Testis (tissue), 3 donors: ENCODE measurements around the gene TRMT11. TPM values are rescaled to one million over a fixed set of nuclear protein-coding genes. Genes with fewer than 3 reads are reported as not detected.

Source experiments
- DNase-seq: peaks from one replicate; pipeline ENCODE4 v3.0.0-alpha.2; 2019
- H3K27ac ChIP-seq, 2 donors: fragments of 200-600 bp; sonication (generic); one replicate each; pipeline ENCODE4 v1.5.1; 2019
- H3K27me3 ChIP-seq: fragments of 200-600 bp; sonication (generic); one replicate; pipeline ENCODE4 v1.5.1; 2019
- H3K36me3 ChIP-seq: fragments of 200-600 bp; sonication (generic); one replicate; pipeline ENCODE4 v1.5.1; 2017; ENCODE audit warnings: low read depth; ENCODE audit errors: missing control alignments
- H3K4me1 ChIP-seq: fragments of 200-600 bp; sonication (generic); one replicate; pipeline ENCODE4 v1.5.1; 2019
- H3K4me3 ChIP-seq, 2 donors: fragments of 200-600 bp; sonication (generic); one replicate each; pipeline ENCODE4 v1.5.1; 2017 to 2019
- H3K9me3 ChIP-seq: fragments of 200-600 bp; sonication (generic); one replicate; pipeline ENCODE4 v1.5.1; 2017
- POLR2A ChIP-seq: fragments of 450-650 bp; IDR thresholded peaks from one replicate; pipeline ENCODE4 v1.6.1; 2017; ENCODE audit warnings: antibody characterized with exemption, mild to moderate bottlenecking, moderate library complexity
- WGBS, 2 donors: methylation state at CpG; one replicate each; pipeline ENCODE4 v1.1.5; 2018; 5-methylcytosine and 5-hydroxymethylcytosine counted together
- intact Hi-C: fragments of 100-400 bp; cut with DNase I; formaldehyde crosslinking; loops from one replicate; pipeline ENCODE4 v1.15.1; 2023; ENCODE audit warnings: low total_unique reads
- polyA plus RNA-seq: library from polyadenylated mRNA; stranded (reverse); fragments of 350-450 nt; fragmentation: Illumina TruSeq; extraction: RNeasy Lipid Tissue Mini Kit (QIAGEN cat#74804); gene quantifications from one replicate; pipeline ENCODE4 v1.2.3, GENCODE V29; 2014; ENCODE audit warnings: low read depth, low replicate concordance; ENCODE audit not compliant: insufficient read depth
- total RNA-seq, 2 donors: library from RNA; depleted of rRNA; stranded (reverse); fragments of >200 nt; gene quantifications; one replicate each; pipeline ENCODE4 v1.2.3, GENCODE V29; 2016
- TF ChIP-seq, protein P1 (sequence below), 3 experiments: fragments of 450-650 bp in 2 of 3; fragments of 200-600 bp in 1 of 3; sonication (generic) in 1 of 3; IDR thresholded peaks; one replicate each; pipeline ENCODE4 v1.5.1; 2016 to 2019; ENCODE audit warnings: antibody characterized with exemption in 3 of 3, mild to moderate bottlenecking in 2 of 3, moderate library complexity in 1 of 3

The TRMT11 gene
- total and polyA plus RNA-seq, 3 donors from 2014 or later = 16.1 to 51.2 (median 32.2) TPM

DNA sequence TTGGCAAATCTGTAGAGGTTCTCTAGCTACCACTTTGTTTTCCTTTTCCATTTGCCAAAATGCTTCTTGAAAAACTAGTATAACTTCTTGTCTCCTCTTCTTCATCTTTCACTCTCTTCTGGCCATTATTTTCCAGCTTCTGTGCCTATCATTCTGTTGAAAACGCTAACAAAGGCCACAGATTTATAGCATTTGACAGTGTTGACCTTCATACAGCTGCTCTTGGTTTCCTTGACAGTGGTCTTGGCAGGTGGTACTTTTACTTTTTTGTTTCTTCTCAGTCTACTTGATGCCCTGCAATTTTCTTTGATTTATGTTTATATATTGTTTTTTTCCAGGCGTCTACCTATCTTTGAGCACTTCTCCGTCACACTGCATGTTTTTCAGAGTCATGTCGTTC is 23.7 kb downstream of the TRMT11 start:
- Histone ChIP-seq H3K4me1 (no peaks in the 10 kb centered on the region), H3K4me3 (no peak overlapping the region), H3K36me3 (no peaks in the 10 kb centered on the region), H3K27me3 (no peaks in the 10 kb centered on the region), H3K9me3 (no peaks in the 10 kb centered on the region), H3K27ac (no peak overlapping the region)
- intact Hi-C loops = no loop called here
- WGBS, 2 donors = 76 to 82% methylated on average over 4 of the region's 4 CpGs
- DNase-seq = no peak
- no peak for TF ChIP-seq POLR2A
- TF ChIP-seq, protein P1, sequence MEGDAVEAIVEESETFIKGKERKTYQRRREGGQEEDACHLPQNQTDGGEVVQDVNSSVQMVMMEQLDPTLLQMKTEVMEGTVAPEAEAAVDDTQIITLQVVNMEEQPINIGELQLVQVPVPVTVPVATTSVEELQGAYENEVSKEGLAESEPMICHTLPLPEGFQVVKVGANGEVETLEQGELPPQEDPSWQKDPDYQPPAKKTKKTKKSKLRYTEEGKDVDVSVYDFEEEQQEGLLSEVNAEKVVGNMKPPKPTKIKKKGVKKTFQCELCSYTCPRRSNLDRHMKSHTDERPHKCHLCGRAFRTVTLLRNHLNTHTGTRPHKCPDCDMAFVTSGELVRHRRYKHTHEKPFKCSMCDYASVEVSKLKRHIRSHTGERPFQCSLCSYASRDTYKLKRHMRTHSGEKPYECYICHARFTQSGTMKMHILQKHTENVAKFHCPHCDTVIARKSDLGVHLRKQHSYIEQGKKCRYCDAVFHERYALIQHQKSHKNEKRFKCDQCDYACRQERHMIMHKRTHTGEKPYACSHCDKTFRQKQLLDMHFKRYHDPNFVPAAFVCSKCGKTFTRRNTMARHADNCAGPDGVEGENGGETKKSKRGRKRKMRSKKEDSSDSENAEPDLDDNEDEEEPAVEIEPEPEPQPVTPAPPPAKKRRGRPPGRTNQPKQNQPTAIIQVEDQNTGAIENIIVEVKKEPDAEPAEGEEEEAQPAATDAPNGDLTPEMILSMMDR (IDR thresholded peaks at IDR 0.05) = no peak

DNA sequence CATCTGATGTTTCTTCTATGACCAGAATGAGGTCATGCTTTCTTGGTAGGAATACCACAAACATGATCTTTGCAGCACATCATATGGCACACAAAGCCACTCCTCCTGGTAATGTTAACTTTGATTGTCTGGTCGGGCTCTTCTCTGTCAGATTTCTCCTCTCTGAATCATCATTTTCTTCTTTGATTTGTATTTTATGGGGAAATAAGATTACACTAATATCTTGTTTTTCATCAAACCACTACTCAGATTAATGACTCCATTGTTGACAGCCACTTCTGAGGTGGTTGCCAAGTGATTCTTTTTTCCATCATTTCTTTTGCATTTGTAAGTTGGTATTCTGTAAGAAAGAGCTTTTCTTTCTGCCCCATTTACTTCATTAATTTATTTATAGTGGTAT is 29.5 kb downstream of the TRMT11 start:
- no peak for DNase-seq
- no peaks in the 10 kb centered on the region for H3K9me3 ChIP-seq
- H3K27ac ChIP-seq = no peak overlapping the region
- H3K4me1 ChIP-seq = no peaks in the 10 kb centered on the region
- intact Hi-C loops = no loop called here
- H3K36me3 ChIP-seq = no peaks in the 10 kb centered on the region
- H3K27me3 ChIP-seq = no peaks in the 10 kb centered on the region
- TF ChIP-seq POLR2A = no peak
- TF ChIP-seq, protein P1 (IDR thresholded peaks at IDR 0.05) = no peak
- WGBS, 2 donors = 85 to 88% methylated on average over 1 of the region's 1 CpG
- no peak overlapping the region for H3K4me3 ChIP-seq

DNA sequence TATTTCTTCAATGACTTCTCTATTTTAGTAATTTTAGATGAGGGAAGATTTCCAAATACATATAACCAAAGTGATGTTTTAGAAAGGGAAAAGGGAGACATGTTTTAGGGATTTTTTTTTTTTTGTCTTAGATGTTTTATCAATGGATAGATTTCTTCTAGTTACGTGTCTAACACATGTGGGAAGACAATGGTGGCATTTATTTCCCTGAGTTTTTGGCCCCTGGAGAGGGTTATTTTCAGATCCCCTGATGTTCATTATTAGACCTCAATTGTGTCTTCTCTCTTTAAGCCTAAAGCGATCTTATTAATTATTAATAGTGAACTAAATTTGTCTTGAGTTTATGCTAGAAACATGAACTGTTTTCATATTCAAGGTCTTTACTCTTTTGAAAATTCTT is 30.3 kb downstream of the TRMT11 start:
- 82 to 90% methylated on average over 2 of the region's 2 CpGs for WGBS, 2 donors
- no peak for TF ChIP-seq POLR2A
- TF ChIP-seq, protein P1 (IDR thresholded peaks at IDR 0.05) = no peak
- H3K27ac ChIP-seq = no peak overlapping the region
- no peak overlapping the region for H3K4me3 ChIP-seq
- H3K9me3 ChIP-seq = no peaks in the 10 kb centered on the region
- H3K36me3 ChIP-seq = no peaks in the 10 kb centered on the region
- no peaks in the 10 kb centered on the region for H3K4me1 ChIP-seq
- DNase-seq = no peak
- intact Hi-C loops = no loop called here
- no peaks in the 10 kb centered on the region for H3K27me3 ChIP-seq

DNA sequence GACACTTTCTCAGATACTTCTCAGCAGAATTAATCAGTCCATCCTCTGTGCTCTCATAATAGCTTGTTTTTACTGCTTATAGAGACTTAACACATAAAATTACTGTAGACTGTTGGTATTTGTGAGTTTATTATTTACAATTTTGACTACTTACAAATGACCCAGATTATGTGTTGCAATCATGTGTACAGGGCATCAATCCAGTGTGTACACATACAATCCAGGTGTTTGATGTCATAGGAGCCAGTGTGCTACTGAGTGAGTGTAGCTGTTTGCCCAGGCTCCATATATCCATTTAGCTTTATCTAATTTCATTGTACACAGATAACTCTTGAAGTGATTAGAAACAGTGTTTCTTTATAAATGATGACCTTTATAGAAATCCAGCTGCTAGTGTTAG is 31.3 kb downstream of the TRMT11 start:
- H3K36me3 ChIP-seq = no peaks in the 10 kb centered on the region

More for the DNA sequence above, 31.3 kb downstream of the TRMT11 start:
- intact Hi-C loops = no loop called here
- Histone ChIP-seq H3K27me3 (no peaks in the 10 kb centered on the region), H3K4me3 (no peak overlapping the region), H3K9me3 (no peaks in the 10 kb centered on the region), H3K27ac (no peak overlapping the region), H3K4me1 (no peaks in the 10 kb centered on the region)
- no peak for TF ChIP-seq POLR2A
- TF ChIP-seq, protein P1 (IDR thresholded peaks at IDR 0.05) = no peak
- DNase-seq = no peak
